Peyer's patch (tissue), 4 donors: ENCODE results near the gene HSPB9.

Experiments
- POLR2A ChIP-seq, 2 donors: fragments of 450-650 bp; IDR thresholded peaks; one replicate each; pipeline ENCODE4 v1.5.1; 2017; ENCODE audit warnings: antibody characterized with exemption in 2 of 2, mild to moderate bottlenecking in 2 of 2, moderate library complexity in 2 of 2
- TF ChIP-seq, protein P1 (sequence below), 6 experiments: fragments of 450-650 bp in 4 of 6; fragments of 200-600 bp in 2 of 6; sonication (generic) in 1 of 6; IDR thresholded peaks; one replicate each; pipeline ENCODE4 v1.5.1; 2017 to 2019; ENCODE audit warnings: antibody characterized with exemption in 6 of 6, mild to moderate bottlenecking in 3 of 6, moderate library complexity in 1 of 6

DNA sequence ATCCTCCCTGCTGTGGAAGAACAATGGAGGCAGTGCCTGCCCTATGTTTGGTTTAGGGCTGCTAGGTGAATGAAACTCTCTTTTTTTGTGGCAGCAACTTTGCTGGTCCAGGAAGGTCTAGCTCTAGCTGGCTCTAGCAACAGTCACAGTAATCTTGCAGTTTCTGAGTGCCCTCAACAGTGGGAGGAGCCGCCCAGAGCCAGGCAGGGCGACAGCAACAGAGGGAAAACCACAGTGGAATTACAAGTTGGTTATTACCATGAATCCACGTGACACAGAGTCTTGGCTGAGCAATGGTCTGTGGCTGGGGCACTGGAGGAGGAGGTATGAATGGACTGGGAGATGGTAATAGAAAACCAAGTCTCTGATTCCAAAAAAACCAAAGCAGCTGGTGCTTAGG lies 10.3 kb downstream of the HSPB9 start:
- TF ChIP-seq, protein P1, sequence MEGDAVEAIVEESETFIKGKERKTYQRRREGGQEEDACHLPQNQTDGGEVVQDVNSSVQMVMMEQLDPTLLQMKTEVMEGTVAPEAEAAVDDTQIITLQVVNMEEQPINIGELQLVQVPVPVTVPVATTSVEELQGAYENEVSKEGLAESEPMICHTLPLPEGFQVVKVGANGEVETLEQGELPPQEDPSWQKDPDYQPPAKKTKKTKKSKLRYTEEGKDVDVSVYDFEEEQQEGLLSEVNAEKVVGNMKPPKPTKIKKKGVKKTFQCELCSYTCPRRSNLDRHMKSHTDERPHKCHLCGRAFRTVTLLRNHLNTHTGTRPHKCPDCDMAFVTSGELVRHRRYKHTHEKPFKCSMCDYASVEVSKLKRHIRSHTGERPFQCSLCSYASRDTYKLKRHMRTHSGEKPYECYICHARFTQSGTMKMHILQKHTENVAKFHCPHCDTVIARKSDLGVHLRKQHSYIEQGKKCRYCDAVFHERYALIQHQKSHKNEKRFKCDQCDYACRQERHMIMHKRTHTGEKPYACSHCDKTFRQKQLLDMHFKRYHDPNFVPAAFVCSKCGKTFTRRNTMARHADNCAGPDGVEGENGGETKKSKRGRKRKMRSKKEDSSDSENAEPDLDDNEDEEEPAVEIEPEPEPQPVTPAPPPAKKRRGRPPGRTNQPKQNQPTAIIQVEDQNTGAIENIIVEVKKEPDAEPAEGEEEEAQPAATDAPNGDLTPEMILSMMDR (IDR thresholded peaks at IDR 0.05): no peak
- no peak for TF ChIP-seq POLR2A (IDR thresholded peaks at IDR 0.05)
